ENCODE data around the gene LRCH1. TPM values are rescaled to one million over a fixed set of nuclear protein-coding genes. Genes with fewer than 3 reads are reported as not detected.

The LRCH1 gene
- total and polyA plus RNA-seq, 2 of the 13 experiments (the other 11 are each of a cell fraction or from before 2014, with no cell fraction given), result 4.1 to 12.6 TPM

GRCh38 chr13:46607768-46608564 is 55.0 kb downstream of the LRCH1 start (continued):
- TF ChIP-seq ZNF556 (CRISPR knock-in tag; IDR thresholded peaks at IDR 0.05; ENCODE audit: borderline replicate concordance) (no peak), ZNF512 (CRISPR knock-in tag; IDR thresholded peaks at IDR 0.05) (no peak), EHMT2 (IDR thresholded peaks at IDR 0.05; ENCODE audit: borderline replicate concordance, low read depth, low read length) (no peak), ZNF703 (CRISPR knock-in tag; IDR thresholded peaks at IDR 0.05; ENCODE audit: borderline replicate concordance) (no peak), TCF12 (IDR thresholded peaks at IDR 0.05) (no peak), TCF12 (CRISPR knock-in tag; IDR thresholded peaks at IDR 0.05) (no peak), SOX6 (IDR thresholded peaks at IDR 0.05) (no peak), SOX6 (CRISPR knock-in tag; IDR thresholded peaks at IDR 0.05) (peak; percentile 79), POLR2A (IDR thresholded peaks at IDR 0.05; ENCODE audit: insufficient read depth in 1 of 2, low read depth in 2 of 2, low read length in 2 of 2) (no peak), THAP11 (CRISPR knock-in tag; IDR thresholded peaks at IDR 0.05) (peak; percentile 25; the same call in 1 of the 2 replicates), ARNTL (CRISPR knock-in tag; IDR thresholded peaks at IDR 0.05) (peak; percentile 35; the same call in 1 of the 2 replicates), TBP (CRISPR knock-in tag; IDR thresholded peaks at IDR 0.05) (no peak), ZNF160 (CRISPR knock-in tag; IDR thresholded peaks at IDR 0.05) (no peak), PAX8 (CRISPR knock-in tag; IDR thresholded peaks at IDR 0.05; ENCODE audit: borderline replicate concordance) (no peak), SRSF1 (optimal IDR thresholded peaks at IDR 0.05; ENCODE audit: low read depth, low read length) (no peak), RFX1 (IDR thresholded peaks at IDR 0.05) (no peak), ATF5 (CRISPR knock-in tag; IDR thresholded peaks at IDR 0.05; ENCODE audit: low read depth) (no peak), PRDM10 (CRISPR knock-in tag; IDR thresholded peaks at IDR 0.05; ENCODE audit: low read depth) (no peak), RAD21 (CRISPR knock-in tag; IDR thresholded peaks at IDR 0.05) (no peak), MAFF (IDR thresholded peaks at IDR 0.05; ENCODE audit: low read depth, low read length) (no peak), ZNF547 (CRISPR knock-in tag; IDR thresholded peaks at IDR 0.05) (no peak), TAF1 (CRISPR knock-in tag; IDR thresholded peaks at IDR 0.05) (no peak), ERF (CRISPR knock-in tag; IDR thresholded peaks at IDR 0.05) (peak; percentile 75; the same call in 1 of the 2 replicates), ZNF883 (CRISPR knock-in tag; IDR thresholded peaks at IDR 0.05; ENCODE audit: not compliant biosample characterization) (no peak), RARG (CRISPR knock-in tag; IDR thresholded peaks at IDR 0.05; ENCODE audit: low read depth) (no peak), SSRP1 (CRISPR knock-in tag; IDR thresholded peaks at IDR 0.05) (no peak), MAFG (CRISPR knock-in tag; IDR thresholded peaks at IDR 0.05) (no peak), CBX1 (IDR thresholded peaks at IDR 0.05; ENCODE audit: low read depth) (no peak)

Measured in HepG2 (cell line).